Astrocyte (in vitro differentiated cells and primary cell): ENCODE measurements around the gene AKR1B15. TPM values are rescaled to one million over a fixed set of nuclear protein-coding genes. Genes with fewer than 3 reads are reported as not detected.
A peak's percentile ranks its signal among the peaks of the same experiment; 100 is the strongest.

Experiments used
- DNase-seq: peaks from one replicate; pipeline ENCODE4 v3.0.0-alpha.2; 2010; ENCODE audit warnings: low read depth
- FAIRE-seq: peaks from 2 replicates; lab custom pipeline; 2011; peaks lifted over from hg19 to GRCh38; lab: Jason Lieb, UNC
- H2AFZ ChIP-seq: 2 replicates; pipeline ENCODE4 v1.6.0; 2012; ENCODE audit warnings: low read depth, low read length, inconsistent platforms
- H3K27ac ChIP-seq: 2 replicates; pipeline ENCODE4 v1.5.1; 2011; ENCODE audit warnings: low read depth, low read length, inconsistent platforms
- H3K27me3 ChIP-seq: 2 replicates; pipeline ENCODE4 v1.6.0; 2011; ENCODE audit warnings: low read length, inconsistent platforms; ENCODE audit not compliant: insufficient read depth
- H3K36me3 ChIP-seq: 2 replicates; pipeline ENCODE4 v1.5.1; 2011; ENCODE audit warnings: low read length, inconsistent platforms; ENCODE audit not compliant: insufficient read depth
- H3K4me1 ChIP-seq: 2 replicates; pipeline ENCODE4 v1.5.1; 2011; ENCODE audit warnings: low read length, inconsistent platforms; ENCODE audit not compliant: insufficient read depth
- H3K4me2 ChIP-seq: 2 replicates; pipeline ENCODE4 v1.6.0; 2012; ENCODE audit warnings: low read length, inconsistent platforms
- H3K4me3 ChIP-seq: 2 replicates; pipeline ENCODE4 v1.5.1; 2011; ENCODE audit warnings: low read depth, mild to moderate bottlenecking, low read length, inconsistent platforms; ENCODE audit not compliant: insufficient read depth
- H3K79me2 ChIP-seq: 2 replicates; pipeline ENCODE4 v1.6.0; 2012; ENCODE audit warnings: mild to moderate bottlenecking, low read length, inconsistent platforms; ENCODE audit not compliant: insufficient read depth
- H3K9ac ChIP-seq: 2 replicates; pipeline ENCODE4 v1.6.0; 2012; ENCODE audit warnings: mild to moderate bottlenecking, low read length, inconsistent platforms
- H3K9me3 ChIP-seq: 2 replicates; pipeline ENCODE4 v1.5.1; 2012; ENCODE audit warnings: low read depth, mild to moderate bottlenecking, low read length, inconsistent platforms; ENCODE audit not compliant: insufficient read depth
- H4K20me1 ChIP-seq: 2 replicates; pipeline ENCODE4 v1.6.0; 2012; ENCODE audit warnings: low read length, inconsistent platforms; ENCODE audit not compliant: insufficient read depth
- H3K27ac Mint-ChIP-seq: one replicate; pipeline ENCODE4 v1.8.0; 2021; ENCODE audit warnings: mild to moderate bottlenecking, mixed read lengths; ENCODE audit not compliant: unreplicated experiment
- H3K27me3 Mint-ChIP-seq: one replicate; pipeline ENCODE4 v1.8.0; 2021; ENCODE audit warnings: low read depth, mixed read lengths; ENCODE audit not compliant: unreplicated experiment
- H3K36me3 Mint-ChIP-seq: one replicate; pipeline ENCODE4 v1.8.0; 2021; ENCODE audit warnings: low read depth, mixed read lengths; ENCODE audit not compliant: unreplicated experiment
- H3K4me1 Mint-ChIP-seq: one replicate; pipeline ENCODE4 v1.8.0; 2021; ENCODE audit warnings: low read depth, mixed read lengths; ENCODE audit not compliant: unreplicated experiment
- H3K4me3 Mint-ChIP-seq: one replicate; pipeline ENCODE4 v1.8.0; 2021; ENCODE audit warnings: mild to moderate bottlenecking, moderate library complexity, mixed read lengths; ENCODE audit not compliant: unreplicated experiment
- H3K9me3 Mint-ChIP-seq: one replicate; pipeline ENCODE4 v1.8.0; 2021; ENCODE audit warnings: mild to moderate bottlenecking, mixed read lengths; ENCODE audit not compliant: unreplicated experiment
- EZH2 ChIP-seq: IDR thresholded peaks from 2 replicates; pipeline ENCODE4 v1.6.1; 2012; ENCODE audit warnings: mild to moderate bottlenecking, low read length, inconsistent platforms; ENCODE audit not compliant: insufficient read depth
- total RNA-seq: library from RNA; stranded (reverse); gene quantifications from 2 replicates; pipeline ENCODE4 v1.2.1, GENCODE V29; 2021
- TF ChIP-seq, protein P1 (sequence below): IDR thresholded peaks from 2 replicates; pipeline ENCODE4 v1.5.1; 2011; ENCODE audit warnings: low read depth, mild to moderate bottlenecking, inconsistent platforms, low read length, moderate library complexity; ENCODE audit not compliant: insufficient read depth

The AKR1B15 gene
- total RNA-seq, 1 donor from 2014 or later, result not detected

DNA sequence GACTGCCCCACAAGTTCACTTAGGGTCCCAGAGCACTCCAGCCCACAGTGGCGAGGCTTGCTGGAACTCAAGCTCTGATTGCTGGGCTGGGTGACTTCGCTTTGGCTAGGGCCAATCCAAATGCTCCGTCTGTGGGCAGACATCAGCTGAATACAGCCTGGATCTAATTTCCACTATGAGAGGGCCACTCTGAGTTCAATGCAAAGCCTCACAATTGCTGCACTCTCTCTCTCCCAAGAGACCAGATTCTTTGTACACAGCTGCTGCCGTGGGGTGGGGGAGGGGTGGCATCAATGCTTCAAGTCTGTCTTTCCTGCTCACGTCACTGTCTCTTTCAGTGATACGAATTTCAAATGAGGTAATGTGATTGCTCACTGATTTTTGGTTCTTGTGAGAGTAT is 50.5 kb downstream of the AKR1B15 start:
- H2AFZ ChIP-seq, result no peak overlapping the region
- Mint-ChIP-seq H3K36me3 (peaks cover 4% of the 10 kb centered on the region), H3K9me3 (peaks cover 11% of the 10 kb centered on the region), H3K4me1 (peaks cover 2% of the 10 kb centered on the region), H3K27ac (no peak overlapping the region), H3K4me3 (no peak overlapping the region), H3K27me3 (no peaks in the 10 kb centered on the region)
- no peak for TF ChIP-seq EZH2
- TF ChIP-seq, protein P1, sequence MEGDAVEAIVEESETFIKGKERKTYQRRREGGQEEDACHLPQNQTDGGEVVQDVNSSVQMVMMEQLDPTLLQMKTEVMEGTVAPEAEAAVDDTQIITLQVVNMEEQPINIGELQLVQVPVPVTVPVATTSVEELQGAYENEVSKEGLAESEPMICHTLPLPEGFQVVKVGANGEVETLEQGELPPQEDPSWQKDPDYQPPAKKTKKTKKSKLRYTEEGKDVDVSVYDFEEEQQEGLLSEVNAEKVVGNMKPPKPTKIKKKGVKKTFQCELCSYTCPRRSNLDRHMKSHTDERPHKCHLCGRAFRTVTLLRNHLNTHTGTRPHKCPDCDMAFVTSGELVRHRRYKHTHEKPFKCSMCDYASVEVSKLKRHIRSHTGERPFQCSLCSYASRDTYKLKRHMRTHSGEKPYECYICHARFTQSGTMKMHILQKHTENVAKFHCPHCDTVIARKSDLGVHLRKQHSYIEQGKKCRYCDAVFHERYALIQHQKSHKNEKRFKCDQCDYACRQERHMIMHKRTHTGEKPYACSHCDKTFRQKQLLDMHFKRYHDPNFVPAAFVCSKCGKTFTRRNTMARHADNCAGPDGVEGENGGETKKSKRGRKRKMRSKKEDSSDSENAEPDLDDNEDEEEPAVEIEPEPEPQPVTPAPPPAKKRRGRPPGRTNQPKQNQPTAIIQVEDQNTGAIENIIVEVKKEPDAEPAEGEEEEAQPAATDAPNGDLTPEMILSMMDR, result no peak
- H3K4me1 ChIP-seq, result no peaks in the 10 kb centered on the region
- no peaks in the 10 kb centered on the region for H4K20me1 ChIP-seq
- H3K9ac ChIP-seq, result no peak overlapping the region
- H3K27ac ChIP-seq, result no peak overlapping the region
- H3K27me3 ChIP-seq, result no peaks in the 10 kb centered on the region
- FAIRE-seq (no peak), DNase-seq (no peak)
- no peaks in the 10 kb centered on the region for H3K36me3 ChIP-seq
- no peak overlapping the region for H3K4me3 ChIP-seq
- no peaks in the 10 kb centered on the region for H3K9me3 ChIP-seq
- no peaks in the 10 kb centered on the region for H3K79me2 ChIP-seq
- H3K4me2 ChIP-seq, result no peak overlapping the region

DNA sequence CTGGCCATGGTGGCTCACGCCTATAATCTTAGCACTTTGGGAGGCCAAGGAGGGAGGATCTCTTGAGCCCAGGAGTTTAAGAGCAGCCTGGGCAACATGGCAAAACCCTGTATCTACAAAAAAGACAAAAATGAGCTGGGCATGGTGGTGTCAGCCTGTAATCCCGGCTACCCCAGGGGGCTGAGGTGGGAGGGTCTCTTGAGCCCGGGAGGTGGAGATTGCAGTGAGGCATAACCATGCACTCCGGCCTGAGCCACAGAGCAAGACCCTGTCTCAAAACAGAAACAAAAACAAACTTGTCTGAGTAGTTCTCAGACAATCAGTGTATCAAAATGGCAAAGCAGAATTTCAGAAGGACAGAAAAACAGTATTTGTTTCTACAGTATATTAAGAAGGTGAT is 52.5 kb downstream of the AKR1B15 start:
- no peak overlapping the region for H3K4me2 ChIP-seq
- Mint-ChIP-seq H3K4me3 (no peak overlapping the region), H3K4me1 (peaks cover 4% of the 10 kb centered on the region), H3K36me3 (peaks cover 4% of the 10 kb centered on the region), H3K27ac (no peak overlapping the region), H3K9me3 (peaks cover 11% of the 10 kb centered on the region), H3K27me3 (no peaks in the 10 kb centered on the region)
- H3K4me1 ChIP-seq, result no peaks in the 10 kb centered on the region
- H3K9me3 ChIP-seq, result no peaks in the 10 kb centered on the region
- FAIRE-seq (no peak), DNase-seq (no peak)
- no peak for TF ChIP-seq EZH2
- TF ChIP-seq, protein P1, result no peak
- no peak overlapping the region for H2AFZ ChIP-seq
- H3K79me2 ChIP-seq, result no peaks in the 10 kb centered on the region
- no peak overlapping the region for H3K4me3 ChIP-seq
- H3K27me3 ChIP-seq, result no peaks in the 10 kb centered on the region
- H3K9ac ChIP-seq, result no peak overlapping the region
- no peak overlapping the region for H3K27ac ChIP-seq
- no peaks in the 10 kb centered on the region for H4K20me1 ChIP-seq
- H3K36me3 ChIP-seq, result no peaks in the 10 kb centered on the region

DNA sequence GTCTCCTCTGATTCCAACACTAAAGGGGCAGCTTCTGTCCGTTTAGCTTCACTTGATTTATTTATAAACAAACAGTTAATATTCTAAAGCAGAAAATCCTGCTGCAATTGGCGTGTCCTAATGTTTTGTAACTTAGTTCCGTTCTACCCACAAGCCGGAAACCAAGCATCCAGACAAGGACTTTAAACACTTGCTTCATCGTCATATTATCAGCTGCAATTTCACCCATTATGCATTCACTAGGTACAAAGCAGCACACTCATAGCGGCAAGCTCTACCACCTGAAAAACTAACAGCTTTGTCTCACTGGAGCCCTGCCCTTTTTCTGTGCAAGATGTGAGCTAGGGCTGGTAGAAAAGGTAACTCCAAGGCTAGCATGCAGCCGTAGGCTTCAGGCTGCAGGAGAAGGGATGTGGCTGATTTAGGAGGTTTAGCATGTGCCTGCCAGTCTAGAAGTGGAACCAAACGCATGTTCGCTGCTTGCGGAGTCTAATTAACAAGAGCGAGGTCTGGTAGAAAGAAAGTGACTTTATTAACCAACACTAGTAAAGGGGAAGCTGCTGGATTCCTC is 54.1 kb downstream of the AKR1B15 start:
- no peaks in the 10 kb centered on the region for H3K9me3 ChIP-seq
- H3K27ac ChIP-seq, result no peak overlapping the region
- Mint-ChIP-seq H3K4me1 (peaks cover 4% of the 10 kb centered on the region), H3K9me3 (peaks cover 11% of the 10 kb centered on the region), H3K27ac (no peak overlapping the region), H3K36me3 (peaks cover 4% of the 10 kb centered on the region), H3K4me3 (no peak overlapping the region), H3K27me3 (peaks cover 4% of the 10 kb centered on the region)
- TF ChIP-seq, protein P1, result no peak
- no peak for TF ChIP-seq EZH2
- FAIRE-seq (no peak), DNase-seq (peak; percentile 36)
- H3K27me3 ChIP-seq, result no peaks in the 10 kb centered on the region
- no peaks in the 10 kb centered on the region for H3K79me2 ChIP-seq
- peak overlapping the region; percentile 48 for H2AFZ ChIP-seq
- H3K4me1 ChIP-seq, result no peaks in the 10 kb centered on the region
- H4K20me1 ChIP-seq, result no peaks in the 10 kb centered on the region
- H3K4me3 ChIP-seq, result no peak overlapping the region
- H3K9ac ChIP-seq, result no peak overlapping the region
- H3K36me3 ChIP-seq, result no peaks in the 10 kb centered on the region
- H3K4me2 ChIP-seq, result no peak overlapping the region
